GM23338 (cell line): Measurements from ENCODE around the gene CD46. TPM values are rescaled to one million over a fixed set of nuclear protein-coding genes. Genes with fewer than 3 reads are reported as not detected.

Experiments
- ATAC-seq: fragments of 200-7000 bp; cut with Tn5 transposase; 3 replicates; pipeline ENCODE4 v1.9.1; 2020
- DNase-seq: peaks from one replicate; pipeline ENCODE4 v3.0.0-alpha.2; 2015; ENCODE audit warnings: low spot score
- H2AFZ ChIP-seq: fragments of 200-600 bp; sonication (generic); 2 replicates; pipeline ENCODE4 v1.8.0; 2016; ENCODE audit warnings: antibody characterized with exemption, mild to moderate bottlenecking, moderate library complexity
- H3F3A ChIP-seq: fragments of 200-600 bp; sonication (generic); replicated peaks from 2 replicates; pipeline ENCODE4 v1.8.0; 2017; ENCODE audit warnings: antibody characterized with exemption, mixed run types, low read depth
- H3K27ac ChIP-seq: fragments of 200-600 bp; sonication (generic); 2 replicates; pipeline ENCODE4 v1.6.1; 2016; ENCODE audit warnings: low read depth
- H3K27me3 ChIP-seq: fragments of 200-600 bp; sonication (generic); 2 replicates; pipeline ENCODE4 v1.8.0; 2016; ENCODE audit warnings: mild to moderate bottlenecking, mixed run types, moderate library complexity; ENCODE audit not compliant: insufficient read depth
- H3K36me3 ChIP-seq: fragments of 200-600 bp; sonication (generic); 2 replicates; pipeline ENCODE4 v1.8.0; 2016; ENCODE audit warnings: mild to moderate bottlenecking; ENCODE audit not compliant: insufficient read depth
- H3K4me1 ChIP-seq: fragments of 200-600 bp; sonication (generic); 2 replicates; pipeline ENCODE4 v1.8.0; 2016; ENCODE audit warnings: mild to moderate bottlenecking, moderate library complexity; ENCODE audit not compliant: insufficient read depth
- H3K4me2 ChIP-seq: fragments of 200-600 bp; sonication (generic); 2 replicates; pipeline ENCODE4 v1.7.1; 2017; ENCODE audit warnings: mixed run types
- H3K4me3 ChIP-seq: fragments of 200-600 bp; sonication (generic); 2 replicates; pipeline ENCODE4 v1.6.1; 2016; ENCODE audit warnings: mixed run types
- H3K79me2 ChIP-seq: fragments of 200-600 bp; sonication (generic); replicated peaks from 2 replicates; pipeline ENCODE4 v1.8.0; 2017; ENCODE audit warnings: mild to moderate bottlenecking; ENCODE audit not compliant: insufficient read depth
- H3K9me2 ChIP-seq: fragments of 200-600 bp; sonication (generic); 2 replicates; pipeline ENCODE4 v1.8.0; 2017; ENCODE audit not compliant: insufficient read depth
- H4K20me1 ChIP-seq: fragments of 200-600 bp; sonication (generic); replicated peaks from 2 replicates; pipeline ENCODE4 v1.8.0; 2017; ENCODE audit warnings: mild to moderate bottlenecking; ENCODE audit not compliant: insufficient read depth
- H3K27ac Mint-ChIP-seq: 2 replicates; pipeline ENCODE4 v1.8.0; 2020; ENCODE audit warnings: inconsistent platforms, mild to moderate bottlenecking, moderate library complexity, mixed read lengths
- H3K27me3 Mint-ChIP-seq: 3 replicates; pipeline ENCODE4 v1.8.0; 2022; ENCODE audit warnings: low read depth, mild to moderate bottlenecking, moderate library complexity, mixed read lengths, inconsistent platforms; ENCODE audit not compliant: insufficient read depth, poor library complexity
- H3K36me3 Mint-ChIP-seq: 3 replicates; pipeline ENCODE4 v1.8.0; 2021; ENCODE audit warnings: low read depth, mild to moderate bottlenecking, inconsistent platforms, moderate library complexity, mixed read lengths
- H3K4me1 Mint-ChIP-seq: 3 replicates; pipeline ENCODE4 v1.8.0; 2020; ENCODE audit warnings: mild to moderate bottlenecking, inconsistent platforms, mixed read lengths
- H3K4me3 Mint-ChIP-seq: 3 replicates; pipeline ENCODE4 v1.8.0; 2021; ENCODE audit warnings: moderate library complexity, mild to moderate bottlenecking, inconsistent platforms, mixed read lengths
- H3K9me3 Mint-ChIP-seq: 3 replicates; pipeline ENCODE4 v1.8.0; 2020; ENCODE audit warnings: moderate library complexity, mild to moderate bottlenecking, inconsistent platforms, mixed read lengths
- CREB1 ChIP-seq: fragments of 250-450 bp; sonication (Bioruptor Pico); IDR thresholded peaks from 2 replicates; pipeline ENCODE4 v1.5.0; 2020; ENCODE audit warnings: low read depth, mild to moderate bottlenecking, moderate library complexity
- EZH2phosphoT487 ChIP-seq: fragments of 200-600 bp; sonication (generic); IDR thresholded peaks from one replicate; pipeline ENCODE4 v1.8.1; 2018; ENCODE audit warnings: antibody characterized with exemption; ENCODE audit not compliant: unreplicated experiment
- NANOG ChIP-seq: IDR thresholded peaks from 2 replicates; pipeline ENCODE4 v1.6.1; 2016; ENCODE audit warnings: antibody characterized with exemption, borderline replicate concordance
- POLR2AphosphoS5 ChIP-seq: IDR thresholded peaks from 2 replicates; pipeline ENCODE4 v1.6.1; 2016; ENCODE audit warnings: antibody characterized with exemption, low read depth
- ZNF331 ChIP-seq: fragments of 250-450 bp; sonication (Bioruptor Pico); IDR thresholded peaks from 2 replicates; pipeline ENCODE4 v1.5.0; 2020; ENCODE audit warnings: low read depth, mild to moderate bottlenecking, moderate library complexity
- polyA plus RNA-seq: library from polyadenylated mRNA; unstranded; fragments of >200 nt; fragmentation: Nextera tagmentation; extraction: Ambion mirVana; gene quantifications from 2 replicates; pipeline ENCODE4 v1.2.1, GENCODE V29; 2016
- total RNA-seq: library from RNA; depleted of rRNA; stranded (reverse); fragments of >200 nt; shearing (Covaris generic); gene quantifications from 2 replicates; pipeline ENCODE4 v1.2.3, GENCODE V29; 2014
- TF ChIP-seq, protein P1 (sequence below): IDR thresholded peaks from one replicate; pipeline ENCODE4 v1.6.1; 2018; ENCODE audit warnings: antibody characterized with exemption; ENCODE audit not compliant: unreplicated experiment
- TF ChIP-seq, protein P2 (sequence below): fragments of 250-450 bp; sonication (Bioruptor Pico); IDR thresholded peaks from 2 replicates; pipeline ENCODE4 v1.5.0; 2020; ENCODE audit warnings: mild to moderate bottlenecking, moderate library complexity
- TF ChIP-seq, protein P3 (sequence below), 2 experiments: fragments of 200-600 bp in 1 of 2; sonication (generic) in 1 of 2; conservative IDR thresholded peaks; 2 replicates each; pipeline versions ENCODE4 v1.5.1 to v1.6.1; 2016 to 2017; ENCODE audit warnings: antibody characterized with exemption in 2 of 2, low read depth in 2 of 2, mild to moderate bottlenecking in 2 of 2, moderate library complexity in 1 of 2

Gene CD46
- total and polyA plus RNA-seq, 2 experiments from 2014 or later: 199 to 209 TPM

DNA sequence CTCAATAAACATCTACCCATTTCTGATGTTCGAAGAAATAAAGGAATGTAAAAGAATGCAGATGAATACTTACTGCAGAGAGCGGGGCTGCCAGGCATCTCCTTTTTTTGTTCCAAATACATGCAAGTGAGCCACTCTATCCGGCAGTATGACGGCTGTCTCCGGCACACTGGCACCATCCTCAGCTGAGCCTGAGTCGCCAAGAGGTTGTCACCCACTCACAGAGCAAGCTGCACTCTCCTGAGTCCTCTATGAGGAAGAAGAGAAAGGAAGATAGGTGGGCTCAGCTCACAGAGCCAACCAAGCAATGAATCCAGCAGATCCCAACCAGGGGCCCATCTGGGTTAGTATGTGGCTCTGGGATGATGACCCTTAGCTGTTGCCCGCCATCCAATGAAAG, 65.3 kb downstream of the CD46 start:
- TF ChIP-seq, protein P1, sequence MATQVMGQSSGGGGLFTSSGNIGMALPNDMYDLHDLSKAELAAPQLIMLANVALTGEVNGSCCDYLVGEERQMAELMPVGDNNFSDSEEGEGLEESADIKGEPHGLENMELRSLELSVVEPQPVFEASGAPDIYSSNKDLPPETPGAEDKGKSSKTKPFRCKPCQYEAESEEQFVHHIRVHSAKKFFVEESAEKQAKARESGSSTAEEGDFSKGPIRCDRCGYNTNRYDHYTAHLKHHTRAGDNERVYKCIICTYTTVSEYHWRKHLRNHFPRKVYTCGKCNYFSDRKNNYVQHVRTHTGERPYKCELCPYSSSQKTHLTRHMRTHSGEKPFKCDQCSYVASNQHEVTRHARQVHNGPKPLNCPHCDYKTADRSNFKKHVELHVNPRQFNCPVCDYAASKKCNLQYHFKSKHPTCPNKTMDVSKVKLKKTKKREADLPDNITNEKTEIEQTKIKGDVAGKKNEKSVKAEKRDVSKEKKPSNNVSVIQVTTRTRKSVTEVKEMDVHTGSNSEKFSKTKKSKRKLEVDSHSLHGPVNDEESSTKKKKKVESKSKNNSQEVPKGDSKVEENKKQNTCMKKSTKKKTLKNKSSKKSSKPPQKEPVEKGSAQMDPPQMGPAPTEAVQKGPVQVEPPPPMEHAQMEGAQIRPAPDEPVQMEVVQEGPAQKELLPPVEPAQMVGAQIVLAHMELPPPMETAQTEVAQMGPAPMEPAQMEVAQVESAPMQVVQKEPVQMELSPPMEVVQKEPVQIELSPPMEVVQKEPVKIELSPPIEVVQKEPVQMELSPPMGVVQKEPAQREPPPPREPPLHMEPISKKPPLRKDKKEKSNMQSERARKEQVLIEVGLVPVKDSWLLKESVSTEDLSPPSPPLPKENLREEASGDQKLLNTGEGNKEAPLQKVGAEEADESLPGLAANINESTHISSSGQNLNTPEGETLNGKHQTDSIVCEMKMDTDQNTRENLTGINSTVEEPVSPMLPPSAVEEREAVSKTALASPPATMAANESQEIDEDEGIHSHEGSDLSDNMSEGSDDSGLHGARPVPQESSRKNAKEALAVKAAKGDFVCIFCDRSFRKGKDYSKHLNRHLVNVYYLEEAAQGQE: no peak
- TF ChIP-seq POLR2AphosphoS5 (no peak), ZNF331 (CRISPR knock-in tag) (no peak), NANOG (no peak), CREB1 (no peak), EZH2phosphoT487 (no peak)
- TF ChIP-seq, protein P2, sequence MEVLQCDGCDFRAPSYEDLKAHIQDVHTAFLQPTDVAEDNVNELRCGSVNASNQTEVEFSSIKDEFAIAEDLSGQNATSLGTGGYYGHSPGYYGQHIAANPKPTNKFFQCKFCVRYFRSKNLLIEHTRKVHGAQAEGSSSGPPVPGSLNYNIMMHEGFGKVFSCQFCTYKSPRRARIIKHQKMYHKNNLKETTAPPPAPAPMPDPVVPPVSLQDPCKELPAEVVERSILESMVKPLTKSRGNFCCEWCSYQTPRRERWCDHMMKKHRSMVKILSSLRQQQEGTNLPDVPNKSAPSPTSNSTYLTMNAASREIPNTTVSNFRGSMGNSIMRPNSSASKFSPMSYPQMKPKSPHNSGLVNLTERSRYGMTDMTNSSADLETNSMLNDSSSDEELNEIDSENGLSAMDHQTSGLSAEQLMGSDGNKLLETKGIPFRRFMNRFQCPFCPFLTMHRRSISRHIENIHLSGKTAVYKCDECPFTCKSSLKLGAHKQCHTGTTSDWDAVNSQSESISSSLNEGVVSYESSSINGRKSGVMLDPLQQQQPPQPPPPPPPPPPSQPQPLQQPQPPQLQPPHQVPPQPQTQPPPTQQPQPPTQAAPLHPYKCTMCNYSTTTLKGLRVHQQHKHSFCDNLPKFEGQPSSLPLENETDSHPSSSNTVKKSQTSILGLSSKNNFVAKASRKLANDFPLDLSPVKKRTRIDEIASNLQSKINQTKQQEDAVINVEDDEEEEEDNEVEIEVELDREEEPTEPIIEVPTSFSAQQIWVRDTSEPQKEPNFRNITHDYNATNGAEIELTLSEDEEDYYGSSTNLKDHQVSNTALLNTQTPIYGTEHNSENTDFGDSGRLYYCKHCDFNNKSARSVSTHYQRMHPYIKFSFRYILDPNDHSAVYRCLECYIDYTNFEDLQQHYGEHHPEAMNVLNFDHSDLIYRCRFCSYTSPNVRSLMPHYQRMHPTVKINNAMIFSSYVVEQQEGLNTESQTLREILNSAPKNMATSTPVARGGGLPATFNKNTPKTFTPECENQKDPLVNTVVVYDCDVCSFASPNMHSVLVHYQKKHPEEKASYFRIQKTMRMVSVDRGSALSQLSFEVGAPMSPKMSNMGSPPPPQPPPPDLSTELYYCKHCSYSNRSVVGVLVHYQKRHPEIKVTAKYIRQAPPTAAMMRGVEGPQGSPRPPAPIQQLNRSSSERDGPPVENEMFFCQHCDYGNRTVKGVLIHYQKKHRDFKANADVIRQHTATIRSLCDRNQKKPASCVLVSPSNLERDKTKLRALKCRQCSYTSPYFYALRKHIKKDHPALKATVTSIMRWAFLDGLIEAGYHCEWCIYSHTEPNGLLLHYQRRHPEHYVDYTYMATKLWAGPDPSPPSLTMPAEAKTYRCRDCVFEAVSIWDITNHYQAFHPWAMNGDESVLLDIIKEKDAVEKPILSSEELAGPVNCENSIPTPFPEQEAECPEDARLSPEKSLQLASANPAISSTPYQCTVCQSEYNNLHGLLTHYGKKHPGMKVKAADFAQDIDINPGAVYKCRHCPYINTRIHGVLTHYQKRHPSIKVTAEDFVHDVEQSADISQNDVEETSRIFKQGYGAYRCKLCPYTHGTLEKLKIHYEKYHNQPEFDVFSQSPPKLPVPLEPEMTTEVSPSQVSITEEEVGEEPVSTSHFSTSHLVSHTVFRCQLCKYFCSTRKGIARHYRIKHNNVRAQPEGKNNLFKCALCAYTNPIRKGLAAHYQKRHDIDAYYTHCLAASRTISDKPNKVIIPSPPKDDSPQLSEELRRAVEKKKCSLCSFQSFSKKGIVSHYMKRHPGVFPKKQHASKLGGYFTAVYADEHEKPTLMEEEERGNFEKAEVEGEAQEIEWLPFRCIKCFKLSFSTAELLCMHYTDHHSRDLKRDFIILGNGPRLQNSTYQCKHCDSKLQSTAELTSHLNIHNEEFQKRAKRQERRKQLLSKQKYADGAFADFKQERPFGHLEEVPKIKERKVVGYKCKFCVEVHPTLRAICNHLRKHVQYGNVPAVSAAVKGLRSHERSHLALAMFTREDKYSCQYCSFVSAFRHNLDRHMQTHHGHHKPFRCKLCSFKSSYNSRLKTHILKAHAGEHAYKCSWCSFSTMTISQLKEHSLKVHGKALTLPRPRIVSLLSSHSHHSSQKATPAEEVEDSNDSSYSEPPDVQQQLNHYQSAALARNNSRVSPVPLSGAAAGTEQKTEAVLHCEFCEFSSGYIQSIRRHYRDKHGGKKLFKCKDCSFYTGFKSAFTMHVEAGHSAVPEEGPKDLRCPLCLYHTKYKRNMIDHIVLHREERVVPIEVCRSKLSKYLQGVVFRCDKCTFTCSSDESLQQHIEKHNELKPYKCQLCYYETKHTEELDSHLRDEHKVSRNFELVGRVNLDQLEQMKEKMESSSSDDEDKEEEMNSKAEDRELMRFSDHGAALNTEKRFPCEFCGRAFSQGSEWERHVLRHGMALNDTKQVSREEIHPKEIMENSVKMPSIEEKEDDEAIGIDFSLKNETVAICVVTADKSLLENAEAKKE (CRISPR knock-in tag): no peak
- TF ChIP-seq, protein P3, sequence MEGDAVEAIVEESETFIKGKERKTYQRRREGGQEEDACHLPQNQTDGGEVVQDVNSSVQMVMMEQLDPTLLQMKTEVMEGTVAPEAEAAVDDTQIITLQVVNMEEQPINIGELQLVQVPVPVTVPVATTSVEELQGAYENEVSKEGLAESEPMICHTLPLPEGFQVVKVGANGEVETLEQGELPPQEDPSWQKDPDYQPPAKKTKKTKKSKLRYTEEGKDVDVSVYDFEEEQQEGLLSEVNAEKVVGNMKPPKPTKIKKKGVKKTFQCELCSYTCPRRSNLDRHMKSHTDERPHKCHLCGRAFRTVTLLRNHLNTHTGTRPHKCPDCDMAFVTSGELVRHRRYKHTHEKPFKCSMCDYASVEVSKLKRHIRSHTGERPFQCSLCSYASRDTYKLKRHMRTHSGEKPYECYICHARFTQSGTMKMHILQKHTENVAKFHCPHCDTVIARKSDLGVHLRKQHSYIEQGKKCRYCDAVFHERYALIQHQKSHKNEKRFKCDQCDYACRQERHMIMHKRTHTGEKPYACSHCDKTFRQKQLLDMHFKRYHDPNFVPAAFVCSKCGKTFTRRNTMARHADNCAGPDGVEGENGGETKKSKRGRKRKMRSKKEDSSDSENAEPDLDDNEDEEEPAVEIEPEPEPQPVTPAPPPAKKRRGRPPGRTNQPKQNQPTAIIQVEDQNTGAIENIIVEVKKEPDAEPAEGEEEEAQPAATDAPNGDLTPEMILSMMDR (conservative IDR thresholded peaks at IDR 0.05; ENCODE audit: low read depth in 2 of 2): no peak
- no peak overlapping the region for H3K27ac ChIP-seq
- peaks cover 4% of the 10 kb centered on the region for H3K4me1 Mint-ChIP-seq
- DNase-seq (no peak), ATAC-seq (no peak)
- H4K20me1 ChIP-seq: no peaks in the 10 kb centered on the region
- H3K9me2 ChIP-seq: no peaks in the 10 kb centered on the region
- H3K36me3 Mint-ChIP-seq: no peaks in the 10 kb centered on the region; the same call in 2 of the 3 replicates
- H3K4me1 ChIP-seq: no peaks in the 10 kb centered on the region
- no peaks in the 10 kb centered on the region for H3K36me3 ChIP-seq
- H3K27me3 ChIP-seq: no peaks in the 10 kb centered on the region
- H3K4me3 ChIP-seq: no peak overlapping the region
- no peak overlapping the region for H3K27ac Mint-ChIP-seq
- H3K4me2 ChIP-seq: no peak overlapping the region
- H3K4me3 Mint-ChIP-seq: no peak overlapping the region
- H3K27me3 Mint-ChIP-seq: peaks cover 9% of the 10 kb centered on the region
- no peaks in the 10 kb centered on the region for H3K79me2 ChIP-seq
- H3F3A ChIP-seq: no peaks in the 10 kb centered on the region
- H3K9me3 Mint-ChIP-seq: no peaks in the 10 kb centered on the region
- no peak overlapping the region for H2AFZ ChIP-seq
